Fibroblast of skin of right biceps (primary cell): ENCODE results near the gene GALNT9.
"Not testable (repeated sequence)": the region's sequence is repeated elsewhere in the genome, so short reads cannot be mapped to it uniquely, and the experiment has no call there.

Experiments
- DNase-seq: peaks from one replicate; pipeline ENCODE4 v3.0.0-alpha.2; 2013

The GALNT9 gene

DNA sequence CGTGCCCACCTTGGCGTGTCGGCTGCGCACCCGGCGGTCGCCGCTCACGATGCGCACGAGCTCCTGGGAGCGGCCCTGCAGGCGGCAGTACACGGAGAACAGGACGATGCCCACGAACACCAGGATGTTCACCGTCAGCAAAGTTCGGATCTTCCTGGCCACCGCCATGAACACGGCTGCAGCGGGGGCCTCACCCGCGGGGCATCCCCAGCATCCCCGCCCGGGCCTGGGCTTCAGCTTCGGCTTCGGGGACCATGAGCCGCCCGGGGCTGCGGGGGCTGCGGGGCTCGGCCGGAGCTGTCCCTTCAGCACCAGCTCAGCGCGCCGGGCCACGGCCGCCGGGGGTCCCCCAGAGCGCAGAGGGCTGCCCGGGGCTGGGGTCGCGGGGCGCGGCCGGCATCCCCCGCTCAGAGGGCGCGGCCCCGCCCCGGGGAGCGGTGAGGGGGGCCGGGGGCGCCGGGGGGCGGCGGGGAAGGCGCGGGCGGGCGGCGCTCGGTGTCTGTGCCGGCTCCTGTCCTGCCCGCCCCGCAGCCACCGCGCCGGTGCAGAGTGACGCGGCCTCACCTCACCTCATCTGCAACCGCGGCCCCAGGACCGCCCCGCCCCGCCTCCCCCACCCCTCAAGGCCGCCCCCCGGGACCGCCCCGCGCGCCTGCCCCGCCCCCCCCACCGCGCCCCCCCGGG lies at the start of gene GALNT9:
Gene GALNT9 (minus strand): TSS at position 554 of the 684 bp plus-strand sequence. CDS start 386 bp downstream, at position 168.
- DNase-seq, result peak; percentile 15

DNA sequence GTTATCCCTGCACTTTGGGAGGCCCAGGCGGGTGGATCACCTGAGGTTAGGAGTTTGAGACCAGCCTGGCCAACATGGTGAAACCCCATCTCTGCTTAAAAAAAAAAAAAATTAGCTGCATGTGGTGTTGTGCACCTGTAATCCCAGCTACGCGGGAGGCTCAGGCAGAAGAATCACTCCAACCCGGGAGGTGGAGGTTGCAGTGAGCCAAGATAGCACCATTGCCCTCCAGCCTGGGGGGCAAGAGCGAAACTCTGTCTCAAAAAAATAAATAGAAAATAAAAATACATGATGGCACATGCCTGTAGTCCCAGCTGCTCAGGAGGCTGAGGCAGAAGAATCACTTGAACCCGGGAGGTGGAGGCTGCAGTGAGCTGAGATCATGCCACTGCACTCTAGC lies 49.7 kb upstream of the GALNT9 start:
- not testable (repeated sequence) for DNase-seq

DNA sequence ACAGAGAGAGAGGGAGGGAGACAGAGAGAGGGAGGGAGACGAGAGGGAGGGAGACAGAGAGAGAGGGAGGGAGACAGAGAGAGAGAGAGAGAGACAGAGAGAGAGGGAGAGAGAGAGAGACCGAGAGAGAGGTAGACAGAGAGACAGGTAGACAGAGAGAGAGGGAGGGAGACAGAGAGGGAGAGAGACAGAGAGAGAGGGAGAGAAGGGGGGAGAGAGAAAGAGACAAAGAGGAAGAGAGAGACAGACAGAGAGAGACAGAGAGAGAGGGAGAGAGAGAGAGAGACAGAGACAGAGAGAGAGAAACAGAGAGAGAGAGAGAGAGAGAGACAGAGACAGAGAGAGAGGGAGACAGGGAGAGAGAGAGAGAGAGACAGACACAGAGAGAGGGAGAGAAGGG lies 47.8 kb upstream of the GALNT9 start:
- no peak for DNase-seq

DNA sequence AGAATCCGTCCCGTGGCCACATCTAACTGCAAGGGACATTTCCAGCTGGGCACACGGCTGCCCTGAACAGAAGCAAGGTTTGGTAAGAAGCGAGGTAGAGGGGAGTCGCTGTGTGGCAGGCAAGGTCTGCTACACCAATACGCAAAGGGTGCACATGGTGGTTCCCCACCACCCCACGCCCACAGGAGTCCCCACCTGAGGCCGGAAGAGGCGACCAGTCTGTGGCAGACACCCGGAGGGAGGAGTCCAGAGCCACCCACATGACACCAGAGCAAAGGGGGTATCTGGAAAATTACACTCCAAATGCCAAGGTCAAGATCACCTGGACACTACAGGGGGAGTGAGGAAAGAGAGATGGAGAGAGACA lies 47.1 kb upstream of the GALNT9 start:
- DNase-seq, result no peak

DNA sequence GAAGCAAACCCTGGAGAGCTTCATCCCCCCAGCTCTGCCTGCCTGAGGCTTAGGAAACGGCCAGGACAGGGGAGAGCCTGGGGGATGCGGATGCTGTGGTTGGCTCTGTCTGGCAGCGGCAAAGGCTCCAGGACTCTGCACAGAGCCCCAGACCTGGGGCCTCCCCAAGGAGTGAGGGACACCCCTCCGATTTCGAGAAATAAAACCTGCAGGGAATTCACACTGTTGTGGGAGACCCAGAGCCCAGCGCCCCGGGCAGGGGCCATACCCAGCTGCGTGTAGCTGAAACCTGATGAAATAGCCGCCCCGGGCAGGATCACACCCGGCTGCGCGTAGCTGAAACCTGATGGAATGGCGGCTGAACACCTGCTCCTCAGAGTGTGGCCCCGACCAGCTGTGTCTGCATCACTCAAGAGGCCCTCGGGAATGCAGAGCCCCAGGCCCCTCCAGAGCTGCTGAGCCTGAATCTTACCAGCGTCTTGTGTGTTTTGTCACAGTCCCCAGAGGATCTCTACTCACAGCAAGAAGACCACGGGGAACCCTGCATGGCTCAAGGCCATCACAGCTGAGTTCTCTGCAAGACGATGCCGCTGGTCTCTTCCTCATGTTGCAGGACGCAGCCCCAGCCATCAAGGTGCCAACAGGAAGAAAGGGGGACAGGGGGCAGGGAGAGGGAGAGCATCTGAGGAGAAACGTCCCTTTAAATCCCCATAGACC lies 46.5 kb upstream of the GALNT9 start:
- no peak for DNase-seq

DNA sequence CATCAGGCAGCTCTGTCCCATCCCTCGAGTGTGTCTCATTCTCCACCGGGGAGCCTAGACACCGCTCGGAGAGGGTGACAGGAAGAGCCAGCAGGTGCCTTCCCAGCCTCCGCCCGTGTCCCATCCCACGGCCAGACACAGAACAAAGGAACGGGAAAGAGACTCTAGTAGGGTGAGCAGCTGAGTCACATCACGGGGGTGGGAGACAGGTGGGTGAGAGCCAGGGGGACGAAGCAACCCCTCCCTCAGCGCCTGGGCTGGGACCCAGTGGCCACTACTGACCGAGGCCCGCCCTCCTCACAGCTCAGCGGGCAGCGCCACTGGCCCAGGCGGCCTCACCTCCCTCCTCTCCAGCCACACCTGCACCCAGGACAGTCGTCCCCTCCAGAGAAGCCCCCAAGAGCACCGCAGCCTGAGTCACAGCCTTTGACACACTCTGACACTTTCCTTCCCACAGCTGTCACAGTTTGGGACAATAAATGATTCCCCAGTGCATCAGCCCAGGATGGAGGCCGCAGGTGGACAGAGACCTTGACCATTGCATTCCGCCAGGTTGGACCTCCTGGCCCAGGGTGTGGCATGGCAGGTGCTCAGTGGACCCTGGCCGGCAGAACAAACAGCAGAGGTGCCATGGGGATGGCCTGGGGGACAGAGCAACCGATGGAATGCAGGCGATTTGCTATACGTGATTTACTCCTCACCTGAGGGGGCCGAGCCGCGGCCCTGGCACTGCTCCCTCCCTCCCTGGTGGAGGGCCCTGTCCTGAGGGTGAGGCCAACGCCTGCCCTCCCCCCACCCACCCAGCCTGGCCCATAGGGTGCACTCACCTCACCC lies 45.4 kb upstream of the GALNT9 start:
- no peak for DNase-seq

DNA sequence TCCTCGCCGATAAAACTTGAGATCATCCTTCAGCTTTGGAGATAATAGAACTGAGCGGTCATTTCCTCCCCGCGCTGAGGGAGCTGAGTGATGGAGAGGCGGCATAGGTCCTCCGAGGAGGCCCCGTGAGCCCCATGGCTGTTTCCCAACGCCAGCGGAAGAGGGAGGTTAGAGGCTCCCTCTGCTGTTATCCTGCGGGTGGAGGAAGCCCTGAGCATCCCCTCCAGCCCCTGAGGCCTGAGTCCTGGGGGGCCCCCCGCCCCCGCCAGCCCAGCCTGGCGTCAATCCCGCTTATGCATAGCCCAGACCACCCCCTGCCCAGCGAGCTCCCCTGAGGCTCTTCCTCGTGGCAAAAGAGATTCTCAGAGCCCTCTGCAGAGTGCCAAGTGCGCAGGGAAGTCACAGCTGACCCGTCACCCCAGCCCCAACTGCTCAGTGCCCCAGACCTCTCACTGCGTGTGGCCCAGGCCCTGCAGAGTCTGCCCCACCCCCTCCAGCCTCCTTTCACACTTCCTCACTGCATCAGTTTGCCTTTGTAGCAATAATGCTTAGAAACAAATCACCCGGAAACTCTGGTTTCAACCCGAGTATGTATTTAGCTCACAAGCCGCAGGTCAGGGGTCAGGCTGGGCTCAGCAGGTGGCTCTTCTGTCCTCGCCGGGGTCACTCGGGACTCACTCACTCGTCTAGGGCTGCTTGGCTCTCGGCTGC lies 44.7 kb upstream of the GALNT9 start:
- DNase-seq, result no peak

DNA sequence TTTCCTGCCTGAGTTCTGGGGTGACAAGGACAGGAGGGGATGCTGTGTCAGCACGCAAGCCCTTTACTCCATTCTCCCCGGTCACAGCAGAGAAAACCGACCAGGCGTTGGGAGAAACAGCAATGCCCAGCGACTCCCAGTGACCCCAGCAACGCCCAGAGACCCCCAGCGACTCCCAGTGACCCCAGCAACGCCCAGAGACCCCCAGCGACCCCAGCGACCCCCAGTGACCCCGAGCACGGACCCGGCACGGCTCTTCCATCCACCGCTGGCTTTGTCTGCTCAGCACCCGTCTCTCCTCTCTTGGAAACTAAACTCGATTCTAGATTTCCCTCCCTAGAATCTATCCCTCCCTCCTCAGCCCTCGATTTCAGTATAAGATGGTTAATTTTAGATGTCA lies 38.5 kb upstream of the GALNT9 start:
- no peak for DNase-seq

DNA sequence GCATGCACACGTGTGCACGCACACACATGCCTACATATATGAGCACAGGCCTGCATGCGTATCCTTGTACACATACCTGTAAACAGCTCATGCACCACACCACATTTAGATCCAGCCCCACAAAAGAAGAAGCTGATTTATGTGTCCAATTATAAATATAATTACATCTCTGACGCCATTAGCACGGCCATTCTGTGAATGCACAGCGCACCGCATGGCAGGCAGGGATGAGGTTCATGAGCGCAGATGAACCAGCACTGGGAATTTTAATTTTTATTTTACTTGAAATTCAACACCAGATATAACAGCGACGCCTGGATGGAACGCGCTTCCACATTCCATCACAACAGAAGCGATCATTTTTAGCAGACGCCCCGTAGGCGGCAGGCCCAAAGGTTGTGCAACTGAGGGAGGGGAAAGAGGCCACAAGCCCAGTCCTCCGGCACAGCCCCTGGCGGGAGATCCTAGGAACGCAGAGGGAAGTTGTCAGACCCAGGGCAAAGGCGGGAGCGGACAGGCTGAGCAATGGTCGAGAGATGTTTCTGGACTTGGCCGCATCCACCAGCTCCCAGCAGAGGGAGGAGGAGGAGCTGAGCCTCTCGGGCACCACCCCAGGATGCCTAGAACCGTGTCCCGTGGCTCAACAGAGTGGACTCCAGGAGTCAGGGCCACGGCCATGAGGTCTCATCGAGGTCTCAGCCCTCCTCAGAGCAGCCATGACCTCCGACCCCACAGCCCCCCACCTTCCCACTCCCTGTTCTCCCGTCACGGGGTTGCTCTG lies 37.9 kb upstream of the GALNT9 start:
- DNase-seq, result peak; percentile 3

DNA sequence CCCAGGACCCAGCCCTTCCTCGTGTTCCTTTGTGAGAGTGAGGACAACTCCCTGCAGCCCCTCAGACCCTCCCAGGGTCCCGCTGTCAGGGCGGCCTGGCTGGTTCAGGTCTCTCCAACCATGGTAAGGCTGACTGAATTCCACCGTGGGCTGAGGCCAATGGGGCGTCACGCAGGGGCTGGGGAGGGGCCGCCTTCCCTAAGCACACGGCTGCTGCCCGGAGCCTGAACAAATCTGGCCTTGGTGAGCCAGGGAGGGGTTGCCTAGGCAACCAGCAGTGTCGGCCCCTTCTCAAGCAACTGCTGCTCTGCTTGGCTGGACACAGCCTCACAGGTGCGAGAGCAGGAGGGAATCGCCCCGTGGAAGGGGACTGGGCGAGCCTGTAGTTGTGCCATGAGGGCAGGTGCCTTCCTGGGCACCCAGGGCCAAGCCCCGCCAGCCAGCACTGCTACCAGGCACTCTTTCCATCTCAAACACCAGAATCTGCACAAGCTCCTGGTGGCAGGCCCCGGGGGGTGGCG lies 37.0 kb upstream of the GALNT9 start:
- DNase-seq, result no peak

DNA sequence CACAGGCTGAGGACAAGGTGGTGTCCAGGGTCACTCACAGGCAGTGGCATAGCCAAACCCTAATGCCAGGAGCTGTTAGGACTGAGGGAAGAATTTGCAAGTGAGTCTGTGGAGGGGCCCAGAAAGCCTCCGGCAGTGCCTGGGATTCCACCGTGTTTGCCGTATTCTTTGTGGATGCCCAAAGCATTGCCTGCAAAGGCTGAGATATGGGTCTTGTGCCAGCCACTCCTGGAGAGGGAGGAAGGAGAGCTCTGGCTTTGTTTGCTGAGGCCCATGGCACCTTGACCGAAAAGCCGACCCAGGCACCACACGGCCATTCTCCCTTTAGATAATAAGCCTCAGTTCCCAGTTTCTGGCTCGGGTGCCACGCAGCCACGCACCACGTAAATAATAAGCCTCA lies 35.8 kb upstream of the GALNT9 start:
- DNase-seq, result no peak

DNA sequence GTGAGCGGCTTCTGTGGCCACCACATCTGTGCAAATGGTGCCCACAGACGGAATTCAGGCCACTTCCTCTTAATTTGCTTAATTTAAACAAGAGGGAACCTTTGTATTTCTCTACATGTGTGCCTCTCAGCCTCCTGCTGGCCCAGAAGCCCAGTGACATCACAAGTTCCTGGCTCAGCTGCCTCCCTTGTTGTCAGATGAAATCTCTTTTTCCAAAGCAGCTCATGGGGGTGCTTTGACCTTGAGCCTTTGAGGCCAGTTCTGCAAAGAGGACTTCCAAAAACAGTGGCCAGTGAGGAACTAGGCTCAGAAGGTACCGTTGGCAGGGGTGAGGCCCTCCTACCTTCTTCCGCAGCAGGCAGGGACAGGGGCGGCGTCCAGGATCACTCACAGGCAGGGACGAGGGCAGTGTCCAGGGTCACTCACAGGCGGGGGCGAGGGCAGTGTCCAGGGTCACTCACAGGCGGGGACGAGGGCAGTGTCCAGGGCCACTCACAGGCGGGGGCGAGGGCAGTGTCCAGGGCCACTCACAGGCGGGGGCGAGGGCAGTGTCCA lies 35.0 kb upstream of the GALNT9 start:
- DNase-seq, result no peak

DNA sequence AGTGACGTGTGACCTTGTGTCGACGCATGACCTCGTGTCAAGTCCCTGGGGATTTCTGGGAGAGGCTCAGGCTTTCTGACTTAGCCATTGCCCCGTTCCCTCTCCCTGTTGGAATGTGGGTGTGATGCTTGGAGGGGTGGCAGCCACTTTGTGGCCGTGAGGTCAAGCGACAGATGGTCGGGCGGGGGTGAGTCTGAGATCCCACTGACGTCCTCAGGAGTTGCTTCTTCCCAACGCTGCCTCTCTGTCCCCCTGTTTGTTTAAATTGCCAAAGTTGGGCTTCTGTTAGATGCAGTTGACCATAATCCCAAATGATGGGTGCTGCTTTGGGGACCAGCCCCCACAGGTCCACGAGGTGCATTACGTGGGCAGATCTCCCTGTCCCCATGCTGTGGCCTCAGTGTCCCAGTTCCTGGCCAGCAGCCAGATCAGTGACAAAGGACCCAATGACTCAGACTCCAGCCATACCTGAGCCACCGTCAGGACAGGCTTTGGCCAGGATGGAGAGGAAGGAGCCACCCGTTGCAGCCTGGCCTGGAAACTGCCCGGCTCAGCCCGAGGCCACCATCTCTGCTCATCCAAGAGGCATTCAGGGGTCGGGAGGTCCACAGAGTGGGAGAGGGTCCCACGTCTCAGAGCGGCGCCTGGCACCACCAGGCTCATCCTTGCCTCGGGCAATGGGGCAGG lies 34.4 kb upstream of the GALNT9 start:
- DNase-seq, result no peak

DNA sequence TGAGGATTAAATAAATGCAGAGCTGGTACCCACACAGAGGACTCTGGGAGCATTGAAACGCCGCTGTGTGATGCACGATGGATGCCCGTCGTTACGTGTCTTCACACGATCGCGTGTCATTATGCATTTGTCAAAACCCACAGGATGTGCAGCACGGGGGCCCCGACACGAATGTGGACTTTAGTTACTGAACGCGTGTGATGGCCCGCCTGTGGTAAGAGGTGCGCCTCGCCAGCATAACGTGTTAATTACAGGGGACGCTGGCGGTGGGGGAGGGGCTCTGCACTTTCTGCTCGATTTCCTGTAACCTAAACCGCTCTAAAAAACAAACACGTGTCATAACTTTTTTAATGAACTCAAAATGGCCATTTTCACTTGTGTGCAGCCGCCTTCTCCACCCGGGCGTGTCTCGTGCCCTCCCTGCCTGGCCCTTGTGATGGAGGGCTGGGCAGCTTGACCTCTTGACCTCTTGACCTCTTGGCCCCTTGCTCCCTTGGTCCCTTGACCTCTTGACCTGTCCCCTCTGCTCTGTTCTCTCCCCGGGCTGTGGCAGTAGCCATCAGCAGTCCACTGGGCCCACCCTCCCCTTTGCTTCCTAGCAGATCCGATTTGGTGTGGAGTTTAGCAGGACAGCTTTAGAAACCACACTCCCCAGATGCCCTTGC lies 33.7 kb upstream of the GALNT9 start:
- no peak for DNase-seq

DNA sequence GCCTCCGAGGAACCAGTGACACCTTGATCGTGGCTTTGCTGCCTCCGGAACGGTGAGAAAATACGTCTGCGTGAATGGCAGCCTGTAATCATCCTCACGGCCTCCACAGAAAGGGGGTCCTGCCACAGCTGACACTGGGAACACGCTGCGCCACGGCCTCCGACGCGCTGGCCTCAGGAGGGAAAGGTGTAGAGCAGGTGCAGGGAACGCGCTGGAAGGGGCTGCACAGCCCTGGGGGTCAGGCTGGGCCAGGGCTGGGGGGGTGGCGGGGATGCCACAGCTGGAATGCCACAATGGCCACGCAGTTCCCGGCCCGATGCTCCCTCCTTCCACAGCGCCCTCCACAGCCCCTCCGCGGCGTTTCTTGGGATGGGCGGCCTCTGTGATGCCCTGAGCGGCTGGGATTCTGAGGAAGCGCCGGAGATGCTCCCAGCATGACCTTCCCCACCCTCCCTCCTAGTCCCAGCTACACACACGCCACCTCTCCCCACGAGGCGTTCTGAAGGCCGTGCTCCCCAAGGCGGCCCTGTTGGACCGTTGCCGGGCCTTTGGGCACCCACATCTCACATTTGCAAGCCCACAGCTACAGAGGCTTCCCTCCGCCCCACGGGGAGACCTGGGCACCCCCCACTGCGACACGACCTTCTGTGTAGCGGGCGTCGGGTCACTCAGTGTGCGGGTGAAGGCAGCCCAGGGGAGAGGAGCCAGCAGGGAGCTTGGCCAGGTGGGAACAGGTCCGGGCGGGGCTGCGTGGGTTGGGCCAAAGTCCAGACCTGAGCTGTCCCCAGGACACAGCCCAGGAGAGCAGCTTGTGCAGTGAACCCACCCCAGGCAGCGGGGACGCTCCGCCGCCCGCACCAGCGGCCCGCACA lies 31.8 kb upstream of the GALNT9 start:
- DNase-seq, result no peak

DNA sequence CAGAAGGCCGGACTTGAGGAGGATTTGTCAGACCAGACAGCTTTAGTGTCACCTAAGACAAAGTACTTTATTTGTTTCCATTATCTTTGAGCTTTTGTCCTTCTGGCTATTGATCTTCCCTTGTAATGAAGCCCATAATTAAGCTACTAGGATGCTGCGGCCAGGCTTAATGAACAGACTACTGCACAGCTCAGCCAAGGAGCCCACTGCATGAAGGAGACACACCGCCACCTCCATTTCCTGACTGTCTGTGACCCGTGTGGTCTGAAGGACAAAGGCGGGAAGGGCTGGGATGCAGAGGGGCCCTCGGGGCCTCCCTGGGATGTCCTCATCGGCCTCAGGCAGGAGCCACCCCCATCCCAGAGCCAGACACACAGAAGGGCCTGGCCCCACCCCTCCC lies 31.0 kb upstream of the GALNT9 start:
- DNase-seq, result no peak

DNA sequence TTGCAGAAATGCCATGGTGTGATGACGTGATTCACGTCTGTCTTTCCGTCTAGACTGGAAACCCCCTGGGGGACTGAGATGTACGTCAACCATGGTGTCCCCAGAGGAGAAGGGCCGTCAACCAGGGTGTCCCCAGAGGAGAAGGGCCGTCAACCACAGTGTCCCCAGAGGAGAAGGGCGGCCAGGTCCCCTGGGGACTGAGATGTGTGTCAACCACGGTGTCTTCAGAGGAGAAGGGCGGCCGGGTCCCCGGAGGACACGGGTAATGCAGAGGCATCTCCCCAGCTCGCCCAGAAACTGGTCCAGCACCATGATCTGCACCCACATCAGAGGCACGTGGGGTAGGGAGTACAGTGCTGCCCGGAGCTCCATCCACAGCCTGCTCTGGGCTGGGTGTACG lies 30.6 kb upstream of the GALNT9 start:
- DNase-seq, result no peak

DNA sequence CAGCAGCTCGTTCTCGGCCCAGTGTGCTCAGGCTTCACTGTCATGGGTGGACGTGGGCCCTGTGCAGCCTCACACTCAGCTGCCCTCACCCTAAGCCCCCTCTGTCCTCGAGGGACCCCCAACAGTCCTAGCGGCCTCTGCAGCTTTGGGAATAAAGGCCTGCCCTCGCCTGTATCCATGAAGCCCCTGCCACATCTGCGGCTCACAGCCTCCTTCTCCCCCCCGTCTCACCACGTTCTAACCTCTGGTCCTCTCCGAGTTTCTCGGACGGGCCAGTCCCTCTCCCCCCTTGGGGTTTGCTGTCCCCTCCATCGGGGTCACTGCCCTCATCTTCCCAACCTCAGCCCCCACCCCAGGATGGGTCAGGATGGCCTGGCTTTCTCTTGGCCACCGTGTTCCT lies 30.2 kb upstream of the GALNT9 start:
- no peak for DNase-seq
